ENCODE data around the gene MBP.

DNA sequence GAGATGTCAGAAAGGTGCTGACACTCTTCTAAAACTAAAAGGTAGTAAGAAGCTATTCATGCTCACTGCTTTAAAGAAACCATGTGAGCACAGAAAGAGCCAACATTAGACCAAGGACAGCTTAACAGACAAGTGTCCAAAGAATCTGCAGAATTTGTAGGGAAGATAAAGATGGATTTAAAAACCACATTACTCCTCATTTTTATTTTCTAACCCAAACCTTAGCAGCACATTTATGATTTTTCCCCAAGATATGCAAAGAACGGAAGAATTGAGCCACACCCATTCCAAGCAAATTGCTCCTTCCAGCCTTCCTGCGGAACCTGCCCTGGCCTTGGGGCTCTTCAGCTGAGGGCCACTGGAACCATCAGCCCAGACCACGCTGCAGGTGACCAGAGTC is 26.9 kb downstream of the MBP start:
- TF ChIP-seq EZH2 (IDR thresholded peaks at IDR 0.05) (no peak), POLR2AphosphoS5 (IDR thresholded peaks at IDR 0.05; ENCODE audit: borderline replicate concordance, low read depth, low read length) (no peak), FOXP2 (optimal IDR thresholded peaks at IDR 0.05; ENCODE audit: control extremely low read depth, extremely low read length, insufficient read depth) (no peak)
